RWPE2 (cell line): ENCODE data around the gene SLC4A2.

Source experiments
- ATAC-seq: fragments of 200-7000 bp; cut with Tn5 transposase; 3 replicates; pipeline ENCODE4 v1.9.1; 2021; ENCODE audit warnings: low read depth
- DNase-seq: peaks from one replicate; pipeline ENCODE4 v3.0.0-alpha.2; 2020; ENCODE audit warnings: low spot score
- H3K27ac ChIP-seq: fragments of 450-650 bp; 2 replicates; pipeline ENCODE4 v1.5.1; 2017; ENCODE audit warnings: mild to moderate bottlenecking; ENCODE audit not compliant: poor library complexity, severe bottlenecking
- H3K27me3 ChIP-seq: fragments of 250-450 bp; sonication (Bioruptor Pico); 2 replicates; pipeline ENCODE4 v1.5.1; 2021; ENCODE audit warnings: mild to moderate bottlenecking, moderate library complexity; ENCODE audit not compliant: insufficient read depth, poor library complexity, severe bottlenecking
- H3K36me3 ChIP-seq: fragments of 250-450 bp; sonication (Bioruptor Pico); 2 replicates; pipeline ENCODE4 v1.5.1; 2020; ENCODE audit warnings: low read depth, mild to moderate bottlenecking, moderate library complexity
- H3K4me1 ChIP-seq: fragments of 250-450 bp; sonication (Bioruptor Pico); 2 replicates; pipeline ENCODE4 v1.5.1; 2021; ENCODE audit warnings: mild to moderate bottlenecking, moderate library complexity; ENCODE audit not compliant: insufficient read depth, poor library complexity, severe bottlenecking
- H3K4me3 ChIP-seq: fragments of 250-450 bp; sonication (Bioruptor Pico); 2 replicates; pipeline ENCODE4 v1.5.1; 2021; ENCODE audit warnings: mild to moderate bottlenecking, moderate library complexity; ENCODE audit not compliant: severe bottlenecking
- H3K9me3 ChIP-seq: fragments of 250-450 bp; sonication (Bioruptor Pico); 2 replicates; pipeline ENCODE4 v1.5.1; 2021; ENCODE audit warnings: mild to moderate bottlenecking, moderate library complexity; ENCODE audit not compliant: severe bottlenecking
- TF ChIP-seq, protein P1 (sequence below): fragments of 450-650 bp; IDR thresholded peaks from one replicate; pipeline ENCODE4 v1.5.1; 2017; ENCODE audit warnings: mild to moderate bottlenecking, moderate library complexity; ENCODE audit not compliant: poor library complexity, severe bottlenecking

The SLC4A2 gene

DNA sequence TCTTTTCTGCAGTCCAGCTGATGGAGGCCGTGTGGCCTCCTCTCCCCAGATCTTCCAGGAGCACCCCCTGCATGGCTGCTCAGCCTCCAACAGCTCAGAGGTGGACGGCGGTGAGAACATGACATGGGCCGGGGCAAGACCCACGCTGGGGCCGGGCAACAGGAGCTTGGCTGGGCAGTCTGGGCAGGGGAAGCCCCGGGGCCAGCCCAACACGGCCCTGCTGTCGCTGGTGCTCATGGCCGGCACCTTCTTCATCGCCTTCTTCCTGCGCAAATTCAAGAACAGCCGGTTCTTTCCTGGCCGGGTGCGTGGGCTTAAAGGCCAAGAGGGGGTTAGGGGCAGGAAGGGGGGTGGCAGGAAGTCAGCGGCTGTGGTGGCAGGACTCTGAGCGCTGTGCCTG lies 14.6 kb downstream of the SLC4A2 start:
- no peaks in the 10 kb centered on the region for H3K9me3 ChIP-seq
- TF ChIP-seq, protein P1, sequence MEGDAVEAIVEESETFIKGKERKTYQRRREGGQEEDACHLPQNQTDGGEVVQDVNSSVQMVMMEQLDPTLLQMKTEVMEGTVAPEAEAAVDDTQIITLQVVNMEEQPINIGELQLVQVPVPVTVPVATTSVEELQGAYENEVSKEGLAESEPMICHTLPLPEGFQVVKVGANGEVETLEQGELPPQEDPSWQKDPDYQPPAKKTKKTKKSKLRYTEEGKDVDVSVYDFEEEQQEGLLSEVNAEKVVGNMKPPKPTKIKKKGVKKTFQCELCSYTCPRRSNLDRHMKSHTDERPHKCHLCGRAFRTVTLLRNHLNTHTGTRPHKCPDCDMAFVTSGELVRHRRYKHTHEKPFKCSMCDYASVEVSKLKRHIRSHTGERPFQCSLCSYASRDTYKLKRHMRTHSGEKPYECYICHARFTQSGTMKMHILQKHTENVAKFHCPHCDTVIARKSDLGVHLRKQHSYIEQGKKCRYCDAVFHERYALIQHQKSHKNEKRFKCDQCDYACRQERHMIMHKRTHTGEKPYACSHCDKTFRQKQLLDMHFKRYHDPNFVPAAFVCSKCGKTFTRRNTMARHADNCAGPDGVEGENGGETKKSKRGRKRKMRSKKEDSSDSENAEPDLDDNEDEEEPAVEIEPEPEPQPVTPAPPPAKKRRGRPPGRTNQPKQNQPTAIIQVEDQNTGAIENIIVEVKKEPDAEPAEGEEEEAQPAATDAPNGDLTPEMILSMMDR: no peak
- H3K4me1 ChIP-seq: no peaks in the 10 kb centered on the region
- H3K36me3 ChIP-seq: peaks cover 70% of the 10 kb centered on the region
- ATAC-seq (no peak), DNase-seq (no peak)
- no peak overlapping the region for H3K27ac ChIP-seq
- H3K4me3 ChIP-seq: no peak overlapping the region
- H3K27me3 ChIP-seq: no peaks in the 10 kb centered on the region

- TF ChIP-seq, protein P1: no peak
- H3K27ac ChIP-seq: no peak overlapping the region
- DNase-seq: no peak
- no peaks in the 10 kb centered on the region for H3K27me3 ChIP-seq
- peaks cover 60% of the 10 kb centered on the region for H3K36me3 ChIP-seq
- ATAC-seq: no peak
- H3K9me3 ChIP-seq: no peaks in the 10 kb centered on the region
- H3K4me3 ChIP-seq: no peak overlapping the region
- no peaks in the 10 kb centered on the region for H3K4me1 ChIP-seq
Measured at GRCh38 chr7:151074817-151075661, 15.7 kb downstream of the SLC4A2 start.

DNA sequence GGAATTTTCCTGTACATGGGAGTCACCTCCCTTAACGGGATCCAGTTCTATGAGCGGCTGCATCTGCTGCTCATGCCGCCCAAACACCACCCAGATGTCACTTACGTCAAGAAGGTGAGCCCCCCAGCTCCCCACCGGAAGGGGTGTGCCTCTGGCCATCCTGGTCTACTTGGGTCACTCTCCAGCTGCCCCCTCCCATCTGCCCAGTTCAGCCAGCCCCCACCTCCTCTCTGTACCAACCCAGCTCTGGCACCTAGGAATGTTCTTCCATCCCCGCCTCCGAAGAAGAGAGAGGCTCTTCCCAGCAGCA lies 16.2 kb downstream of the SLC4A2 start:
- TF ChIP-seq, protein P1: no peak
- peaks cover 58% of the 10 kb centered on the region for H3K36me3 ChIP-seq
- no peaks in the 10 kb centered on the region for H3K9me3 ChIP-seq

DNA sequence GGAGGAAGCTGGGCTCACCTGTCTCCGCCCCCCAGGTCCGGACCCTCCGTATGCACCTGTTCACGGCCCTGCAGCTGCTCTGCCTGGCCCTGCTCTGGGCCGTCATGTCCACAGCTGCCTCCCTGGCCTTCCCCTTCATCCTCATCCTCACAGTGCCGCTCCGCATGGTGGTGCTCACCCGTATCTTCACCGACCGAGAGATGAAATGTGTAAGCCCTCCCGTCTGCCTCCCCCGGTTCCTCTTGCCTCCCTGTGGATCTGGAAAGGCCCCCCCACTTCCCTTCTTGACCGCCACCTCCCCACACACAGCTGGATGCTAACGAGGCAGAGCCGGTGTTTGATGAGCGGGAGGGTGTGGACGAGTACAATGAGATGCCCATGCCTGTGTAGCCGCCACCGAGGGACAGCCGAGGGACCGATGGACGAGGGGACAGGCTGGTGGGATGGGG lies 16.6 kb downstream of the SLC4A2 start:
- Histone ChIP-seq H3K36me3 (peaks cover 55% of the 10 kb centered on the region), H3K4me1 (no peaks in the 10 kb centered on the region), H3K27ac (no peak overlapping the region), H3K4me3 (no peak overlapping the region), H3K9me3 (no peaks in the 10 kb centered on the region), H3K27me3 (no peaks in the 10 kb centered on the region)
- ATAC-seq (no peak), DNase-seq (no peak)
- TF ChIP-seq, protein P1: no peak

More for the DNA sequence above, 16.2 kb downstream of the SLC4A2 start:
- DNase-seq (no peak), ATAC-seq (no peak)
- H3K27ac ChIP-seq: no peak overlapping the region
- no peaks in the 10 kb centered on the region for H3K27me3 ChIP-seq
- H3K4me1 ChIP-seq: no peaks in the 10 kb centered on the region
- H3K4me3 ChIP-seq: no peak overlapping the region
